Transverse colon (tissue), 3 donors: Measurements from ENCODE around the gene ZG16.

Experiments
- POLR2A ChIP-seq: fragments of 450-650 bp; IDR thresholded peaks from one replicate; pipeline ENCODE4 v1.6.1; 2016; ENCODE audit warnings: antibody characterized with exemption, mild to moderate bottlenecking, moderate library complexity
- TF ChIP-seq, protein P1 (sequence below), 5 experiments: fragments of 200-600 bp in 3 of 5; fragments of 450-650 bp in 2 of 5; sonication (generic) in 3 of 5; IDR thresholded peaks; 1 replicate in 2 of 5; 2 replicates in 3 of 5; pipeline ENCODE4 v1.5.1; 2016 to 2017; ENCODE audit warnings: antibody characterized with exemption in 5 of 5, inconsistent platforms in 3 of 5, mild to moderate bottlenecking in 2 of 5, moderate library complexity in 1 of 5

DNA sequence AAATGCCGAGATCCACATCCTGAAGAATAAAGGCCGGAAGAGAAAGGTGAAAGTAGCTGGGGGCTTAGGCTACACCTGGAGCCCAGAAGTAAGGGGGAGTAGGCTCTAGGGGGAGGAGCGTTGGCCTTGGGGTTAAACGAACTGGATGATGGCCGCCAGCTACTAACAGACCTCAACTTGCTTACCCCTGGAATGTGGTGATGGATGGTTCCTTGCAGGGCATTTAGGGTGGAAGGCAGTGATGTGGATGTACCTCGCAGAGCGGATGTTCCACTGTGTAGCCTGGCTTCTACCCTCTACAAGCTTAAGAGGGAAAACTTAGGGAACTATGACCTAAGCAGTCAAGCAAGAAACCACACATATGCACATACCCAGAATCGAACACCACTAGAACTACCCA, 26.0 kb downstream of the ZG16 start:
- TF ChIP-seq, protein P1, sequence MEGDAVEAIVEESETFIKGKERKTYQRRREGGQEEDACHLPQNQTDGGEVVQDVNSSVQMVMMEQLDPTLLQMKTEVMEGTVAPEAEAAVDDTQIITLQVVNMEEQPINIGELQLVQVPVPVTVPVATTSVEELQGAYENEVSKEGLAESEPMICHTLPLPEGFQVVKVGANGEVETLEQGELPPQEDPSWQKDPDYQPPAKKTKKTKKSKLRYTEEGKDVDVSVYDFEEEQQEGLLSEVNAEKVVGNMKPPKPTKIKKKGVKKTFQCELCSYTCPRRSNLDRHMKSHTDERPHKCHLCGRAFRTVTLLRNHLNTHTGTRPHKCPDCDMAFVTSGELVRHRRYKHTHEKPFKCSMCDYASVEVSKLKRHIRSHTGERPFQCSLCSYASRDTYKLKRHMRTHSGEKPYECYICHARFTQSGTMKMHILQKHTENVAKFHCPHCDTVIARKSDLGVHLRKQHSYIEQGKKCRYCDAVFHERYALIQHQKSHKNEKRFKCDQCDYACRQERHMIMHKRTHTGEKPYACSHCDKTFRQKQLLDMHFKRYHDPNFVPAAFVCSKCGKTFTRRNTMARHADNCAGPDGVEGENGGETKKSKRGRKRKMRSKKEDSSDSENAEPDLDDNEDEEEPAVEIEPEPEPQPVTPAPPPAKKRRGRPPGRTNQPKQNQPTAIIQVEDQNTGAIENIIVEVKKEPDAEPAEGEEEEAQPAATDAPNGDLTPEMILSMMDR (IDR thresholded peaks at IDR 0.05), result no peak
- no peak for TF ChIP-seq POLR2A
